Measurements from ENCODE around the gene JAGN1. TPM values are rescaled to one million over a fixed set of nuclear protein-coding genes. Genes with fewer than 3 reads are reported as not detected.

Gene JAGN1
- total RNA-seq, 4 donors from 2014 or later = 50.4 to 91.0 (median 75.6) TPM

- DNase-seq (ENCODE audit: low spot score) (no peak), ATAC-seq (ENCODE audit: low FRiP score) (no peak)
- no peak for TF ChIP-seq CTCF (IDR thresholded peaks at IDR 0.05)
Observed at GRCh38 chr3:9903238-9903624, 12.8 kb downstream of the JAGN1 start.

GRCh38 chr3:9903904-9904303 lies 13.5 kb downstream of the JAGN1 start:
- TF ChIP-seq CTCF (IDR thresholded peaks at IDR 0.05) = no peak
- DNase-seq (ENCODE audit: low spot score) (no peak), ATAC-seq (ENCODE audit: low FRiP score) (no peak)

- TF ChIP-seq CTCF (IDR thresholded peaks at IDR 0.05) = no peak
- ATAC-seq (ENCODE audit: low FRiP score) (no peak), DNase-seq (ENCODE audit: low spot score) (no peak)
Observed at GRCh38 chr3:9906480-9906879, 16.1 kb downstream of the JAGN1 start.

GRCh38 chr3:9908286-9908685 lies 17.9 kb downstream of the JAGN1 start:
- DNase-seq (ENCODE audit: low spot score) = no peak
- TF ChIP-seq CTCF (IDR thresholded peaks at IDR 0.05) = no peak
- no peak for ATAC-seq (ENCODE audit: low FRiP score)

GRCh38 chr3:9909221-9910013 lies 19.0 kb downstream of the JAGN1 start:
- TF ChIP-seq CTCF (IDR thresholded peaks at IDR 0.05) = no peak
- DNase-seq (ENCODE audit: low spot score) (no peak), ATAC-seq (ENCODE audit: low FRiP score) (peak; percentile 24)

GRCh38 chr3:9911863-9912262 lies 21.5 kb downstream of the JAGN1 start:
- ATAC-seq (ENCODE audit: low FRiP score) (no peak), DNase-seq (ENCODE audit: low spot score) (no peak)
- no peak for TF ChIP-seq CTCF (IDR thresholded peaks at IDR 0.05)

- TF ChIP-seq CTCF (IDR thresholded peaks at IDR 0.05) = no peak
- ATAC-seq (ENCODE audit: low FRiP score) (no peak), DNase-seq (ENCODE audit: low spot score) (no peak)
Observed at GRCh38 chr3:9912294-9912935, 22.0 kb downstream of the JAGN1 start.
